ENCODE results near the gene PSMB5.

Gene PSMB5

GRCh38 chr14:22987291-22987690 is 47.4 kb downstream of the PSMB5 start:
- DNase-seq (ENCODE audit: low spot score): no peak

GRCh38 chr14:22986508-22987054 is 48.1 kb downstream of the PSMB5 start:
- peak; percentile 84 for DNase-seq (ENCODE audit: low spot score)

- DNase-seq (ENCODE audit: low spot score): no peak
Observed at GRCh38 chr14:22985894-22986507, 48.7 kb downstream of the PSMB5 start.

- DNase-seq (ENCODE audit: low spot score): no peak
Observed at GRCh38 chr14:22984959-22985658, 49.6 kb downstream of the PSMB5 start.

GRCh38 chr14:22982477-22983245 is 52.0 kb downstream of the PSMB5 start, which contains the start of gene AJUBA:
Gene AJUBA (minus strand): TSS chr14:22982551. CDS start chr14:22982266, 285 bp downstream.
- DNase-seq (ENCODE audit: low spot score): peak; percentile 38

GRCh38 chr14:22981876-22982476 is 52.7 kb downstream of the PSMB5 start:
- no peak for DNase-seq (ENCODE audit: low spot score)

GRCh38 chr14:22981090-22981875 is 53.4 kb downstream of the PSMB5 start:
- DNase-seq (ENCODE audit: low spot score): no peak

GRCh38 chr14:22980672-22981089 is 54.0 kb downstream of the PSMB5 start:
- no peak for DNase-seq (ENCODE audit: low spot score)

- no peak for DNase-seq (ENCODE audit: low spot score)
Observed at GRCh38 chr14:22979748-22980392, 54.8 kb downstream of the PSMB5 start.

GRCh38 chr14:22978981-22979671 is 55.6 kb downstream of the PSMB5 start:
- DNase-seq (ENCODE audit: low spot score): no peak

GRCh38 chr14:22978487-22978837 is 56.2 kb downstream of the PSMB5 start:
- DNase-seq (ENCODE audit: low spot score): no peak

- no peak for DNase-seq (ENCODE audit: low spot score)
Observed at GRCh38 chr14:22977684-22978486, 56.8 kb downstream of the PSMB5 start.

GRCh38 chr14:22977434-22977683 is 57.3 kb downstream of the PSMB5 start:
- DNase-seq (ENCODE audit: low spot score): no peak

- DNase-seq (ENCODE audit: low spot score): no peak
Observed at GRCh38 chr14:22976620-22977433, 57.9 kb downstream of the PSMB5 start.

Measured in globus pallidus (tissue), 1 donor.